Type B pancreatic cell (in vitro differentiated cells): Measurements from ENCODE around the gene SENP3. TPM values are rescaled to one million over a fixed set of nuclear protein-coding genes. Genes with fewer than 3 reads are reported as not detected.
"Not testable (repeated sequence)": the region's sequence is repeated elsewhere in the genome, so short reads cannot be mapped to it uniquely, and the experiment has no call there.

Experiments
- DNase-seq: peaks from one replicate; pipeline ENCODE4 v3.0.0; 2021; ENCODE audit warnings: mixed read lengths; ENCODE audit not compliant: unreplicated experiment; ENCODE audit errors: extremely low spot score
- H3K27ac Mint-ChIP-seq: 2 replicates; pipeline ENCODE4 v1.8.0; 2021; ENCODE audit warnings: mild to moderate bottlenecking, mixed read lengths
- H3K27me3 Mint-ChIP-seq: 2 replicates; pipeline ENCODE4 v1.8.0; 2021; ENCODE audit warnings: mixed read lengths
- H3K36me3 Mint-ChIP-seq: 2 replicates; pipeline ENCODE4 v1.8.0; 2021; ENCODE audit warnings: mixed read lengths
- H3K4me1 Mint-ChIP-seq: one replicate; pipeline ENCODE4 v1.8.0; 2021; ENCODE audit warnings: mixed read lengths; ENCODE audit not compliant: unreplicated experiment
- H3K4me3 Mint-ChIP-seq: 2 replicates; pipeline ENCODE4 v1.8.0; 2021; ENCODE audit warnings: mild to moderate bottlenecking, mixed read lengths
- H3K9me3 Mint-ChIP-seq: 2 replicates; pipeline ENCODE4 v1.8.0; 2021; ENCODE audit warnings: mixed read lengths
- total RNA-seq: library from RNA; stranded (reverse); gene quantifications from 2 replicates; pipeline ENCODE4 v1.2.1, GENCODE V29; 2021; ENCODE audit warnings: low replicate concordance
- TF ChIP-seq, protein P1 (sequence below): fragments of 200-600 bp; sonication (generic); conservative IDR thresholded peaks from 2 replicates; pipeline ENCODE4 v1.5.0; 2021; ENCODE audit warnings: antibody characterized with exemption, mild to moderate bottlenecking

Gene SENP3
- total RNA-seq, 1 donor from 2014 or later = 52.7 TPM

DNA sequence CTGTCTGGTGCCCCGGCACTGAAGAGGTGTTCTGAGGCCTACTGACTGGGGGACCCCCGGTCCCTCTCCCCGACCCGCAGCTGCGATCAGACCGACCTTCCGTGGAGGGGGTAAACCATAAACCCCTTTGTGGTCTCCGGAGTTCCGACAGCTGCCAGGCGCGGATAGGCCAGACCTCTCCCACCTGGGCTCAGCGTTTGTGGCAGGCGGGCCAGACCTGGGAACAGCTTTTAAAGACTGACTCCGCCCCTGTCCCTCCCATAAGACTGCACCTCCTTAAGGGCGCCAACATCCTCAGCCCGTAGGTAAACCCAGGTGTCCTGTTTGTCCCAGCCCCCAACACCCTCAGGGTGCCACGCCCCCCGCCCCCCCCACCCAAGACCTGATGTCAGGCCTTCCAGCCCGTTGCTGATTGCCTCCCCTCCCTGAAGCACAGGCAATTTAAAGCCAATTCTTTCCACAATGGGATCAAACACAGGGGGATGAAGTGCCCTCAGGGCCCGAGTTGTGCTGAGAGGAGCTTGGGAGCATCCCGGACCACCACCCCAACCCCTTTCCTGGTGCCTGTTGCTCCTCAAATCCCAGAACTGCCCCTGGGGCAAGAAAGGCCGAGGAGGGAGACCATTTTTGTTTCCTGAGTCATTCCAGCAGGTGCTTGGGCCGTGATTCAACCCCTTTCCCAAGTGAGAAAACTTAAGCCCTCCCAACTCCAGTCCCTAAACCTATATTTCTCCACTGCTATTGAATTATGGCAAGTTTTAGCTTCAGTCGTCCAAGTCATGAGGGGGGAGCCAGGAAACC, 28.4 kb downstream of the SENP3 start, which contains the start of gene SOX15:
SOX15 (minus strand) TSS at position 204 of the 801 bp plus-strand sequence. CDS start 418 bp downstream, outside the sequence.
- no peak for DNase-seq
- TF ChIP-seq, protein P1, sequence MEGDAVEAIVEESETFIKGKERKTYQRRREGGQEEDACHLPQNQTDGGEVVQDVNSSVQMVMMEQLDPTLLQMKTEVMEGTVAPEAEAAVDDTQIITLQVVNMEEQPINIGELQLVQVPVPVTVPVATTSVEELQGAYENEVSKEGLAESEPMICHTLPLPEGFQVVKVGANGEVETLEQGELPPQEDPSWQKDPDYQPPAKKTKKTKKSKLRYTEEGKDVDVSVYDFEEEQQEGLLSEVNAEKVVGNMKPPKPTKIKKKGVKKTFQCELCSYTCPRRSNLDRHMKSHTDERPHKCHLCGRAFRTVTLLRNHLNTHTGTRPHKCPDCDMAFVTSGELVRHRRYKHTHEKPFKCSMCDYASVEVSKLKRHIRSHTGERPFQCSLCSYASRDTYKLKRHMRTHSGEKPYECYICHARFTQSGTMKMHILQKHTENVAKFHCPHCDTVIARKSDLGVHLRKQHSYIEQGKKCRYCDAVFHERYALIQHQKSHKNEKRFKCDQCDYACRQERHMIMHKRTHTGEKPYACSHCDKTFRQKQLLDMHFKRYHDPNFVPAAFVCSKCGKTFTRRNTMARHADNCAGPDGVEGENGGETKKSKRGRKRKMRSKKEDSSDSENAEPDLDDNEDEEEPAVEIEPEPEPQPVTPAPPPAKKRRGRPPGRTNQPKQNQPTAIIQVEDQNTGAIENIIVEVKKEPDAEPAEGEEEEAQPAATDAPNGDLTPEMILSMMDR = no peak

GRCh38 chr17:7590743-7591142, 29.0 kb downstream of the SENP3 start:
- no peaks in the 10 kb centered on the region for H3K9me3 Mint-ChIP-seq
- TF ChIP-seq, protein P1 = no peak
- peak overlapping the region; percentile 12 for H3K4me3 Mint-ChIP-seq
- no peak for DNase-seq
- peak overlapping the region; percentile 96 for H3K27ac Mint-ChIP-seq
- peaks cover 13% of the 10 kb centered on the region for H3K4me1 Mint-ChIP-seq
- no peaks in the 10 kb centered on the region for H3K27me3 Mint-ChIP-seq
- H3K36me3 Mint-ChIP-seq = peaks cover 25% of the 10 kb centered on the region

More for the DNA sequence above, 28.4 kb downstream of the SENP3 start, which contains the start of gene SOX15:
- Mint-ChIP-seq H3K4me3 (peak within 1 kb of the TSS; percentile 58), H3K4me1 (peaks cover 14% of the 10 kb centered on the region), H3K9me3 (no peaks in the 10 kb centered on the region), H3K27me3 (no peaks in the 10 kb centered on the region), H3K27ac (peak within 1 kb of the TSS; percentile 96), H3K36me3 (peaks cover 23% of the 10 kb centered on the region)

DNA sequence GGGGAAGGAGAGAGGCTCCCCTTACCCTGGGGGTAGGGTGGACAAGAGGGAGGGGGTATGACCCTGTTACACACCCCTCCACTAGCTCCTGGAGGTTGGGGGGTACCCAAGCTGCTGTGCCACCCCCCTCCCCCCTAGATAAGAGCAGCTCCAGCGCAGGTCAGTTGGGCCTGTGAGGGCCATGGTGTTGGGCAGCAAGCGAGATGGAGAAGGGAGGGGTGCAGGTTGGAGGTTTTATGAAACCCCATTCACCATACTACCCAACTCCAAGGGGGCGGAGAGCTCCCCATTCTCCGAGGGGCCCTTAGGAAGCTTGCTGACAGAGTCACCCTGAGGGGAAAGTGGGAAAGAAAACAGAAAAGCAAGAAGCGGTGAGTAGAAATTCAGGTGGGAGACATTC, 29.9 kb downstream of the SENP3 start:
- Mint-ChIP-seq H3K27me3 (no peaks in the 10 kb centered on the region), H3K27ac (no peak overlapping the region), H3K9me3 (no peaks in the 10 kb centered on the region), H3K4me1 (peaks cover 13% of the 10 kb centered on the region), H3K4me3 (no peak overlapping the region), H3K36me3 (peaks cover 27% of the 10 kb centered on the region)
- TF ChIP-seq, protein P1 = no peak
- no peak for DNase-seq

DNA sequence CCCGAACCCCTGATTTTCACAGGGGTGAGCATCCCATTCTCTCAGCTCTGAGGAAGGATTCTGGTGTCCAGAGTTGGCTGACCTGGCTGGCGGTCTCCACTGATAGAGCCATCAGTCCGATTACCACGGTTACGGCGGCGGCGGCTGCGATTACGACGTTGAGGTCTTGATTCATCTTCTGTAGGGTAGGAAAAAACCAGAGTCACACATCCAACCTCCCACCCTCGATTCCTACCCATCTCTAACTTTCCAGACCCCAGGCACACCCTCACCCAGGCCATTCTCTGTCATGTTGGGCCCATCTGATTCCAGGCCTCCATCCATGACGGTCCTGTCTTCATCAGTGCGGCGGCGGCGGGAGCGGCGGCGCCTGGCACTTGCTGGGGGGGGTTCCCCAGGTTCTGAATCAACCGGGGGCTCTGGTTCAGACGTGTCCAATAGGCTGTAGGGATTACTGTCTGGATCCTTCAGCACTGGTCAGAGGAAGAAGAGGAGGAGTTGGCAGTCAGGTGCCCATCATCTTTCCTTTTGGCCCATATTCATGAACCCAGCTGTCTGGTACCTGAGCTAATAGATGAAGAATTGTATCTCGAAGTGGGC, 30.8 kb downstream of the SENP3 start:
- no peak overlapping the region for H3K4me3 Mint-ChIP-seq
- DNase-seq = no peak
- H3K4me1 Mint-ChIP-seq = peaks cover 10% of the 10 kb centered on the region
- H3K27ac Mint-ChIP-seq = no peak overlapping the region
- no peaks in the 10 kb centered on the region for H3K9me3 Mint-ChIP-seq
- H3K36me3 Mint-ChIP-seq = peaks cover 27% of the 10 kb centered on the region
- H3K27me3 Mint-ChIP-seq = no peaks in the 10 kb centered on the region
- TF ChIP-seq, protein P1 = no peak

DNA sequence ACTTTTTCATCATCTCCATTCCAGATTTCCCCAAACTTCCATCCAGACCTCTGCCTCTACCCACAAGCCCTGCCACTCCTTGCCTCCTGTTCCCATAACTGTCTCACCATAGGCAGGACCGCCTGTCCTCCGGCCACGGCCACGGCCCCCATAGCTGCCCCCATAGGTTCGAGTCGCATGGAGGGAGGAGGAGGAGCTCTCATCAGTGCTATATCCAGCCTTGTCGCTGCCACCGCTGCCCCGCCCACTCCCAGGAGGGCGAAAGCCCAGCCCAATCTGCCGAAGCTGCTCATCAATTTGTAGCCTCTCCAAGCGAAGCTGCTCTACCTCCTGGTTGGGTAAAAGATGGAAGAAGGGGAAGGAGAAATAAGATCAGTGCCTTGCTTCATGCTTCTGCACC, 31.6 kb downstream of the SENP3 start:
- Mint-ChIP-seq H3K4me3 (no peak overlapping the region), H3K27ac (peak overlapping the region; percentile 80)
- TF ChIP-seq, protein P1 = no peak

DNA sequence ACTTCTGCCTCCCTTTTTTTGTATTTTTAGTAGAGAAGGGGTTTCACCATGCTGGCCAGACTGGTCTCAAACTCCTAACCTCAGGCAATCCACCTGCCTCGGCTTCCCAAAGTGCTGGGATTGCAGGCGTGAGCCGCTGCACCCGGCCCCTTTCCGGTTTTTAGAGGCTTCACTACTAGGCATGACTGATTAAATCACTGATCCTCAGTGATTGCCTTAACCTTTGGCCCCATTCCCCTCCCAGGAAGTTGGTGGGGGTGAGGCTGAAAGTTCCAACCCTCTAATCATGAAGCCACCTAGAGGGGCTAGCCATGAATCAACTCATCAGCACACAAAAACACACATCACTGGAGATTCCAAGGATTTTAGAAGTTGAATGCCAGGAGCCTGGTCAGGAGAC, 35.8 kb downstream of the SENP3 start:
- not testable (repeated sequence) for H3K4me1 Mint-ChIP-seq, H3K27ac Mint-ChIP-seq, H3K9me3 Mint-ChIP-seq, H3K27me3 Mint-ChIP-seq, H3K4me3 Mint-ChIP-seq, DNase-seq
- peaks cover 27% of the 10 kb centered on the region for H3K36me3 Mint-ChIP-seq

More for the DNA sequence above, 31.6 kb downstream of the SENP3 start:
- peaks cover 8% of the 10 kb centered on the region for H3K4me1 Mint-ChIP-seq
- H3K9me3 Mint-ChIP-seq = no peaks in the 10 kb centered on the region
- H3K27me3 Mint-ChIP-seq = no peaks in the 10 kb centered on the region
- peaks cover 26% of the 10 kb centered on the region for H3K36me3 Mint-ChIP-seq
- DNase-seq = no peak
